DMS114 treated with DMSO at 0.1 percent for 48 hours (cell line): ENCODE results near the gene STARD5.
"Not testable (repeated sequence)": the region's sequence is repeated elsewhere in the genome, so short reads cannot be mapped to it uniquely, and the experiment has no call there.

Experiments
- DNase-seq: peaks from one replicate; lab custom pipeline; 2025; ENCODE audit not compliant: unreplicated experiment; lab: John Stamatoyannopoulos, UW

Gene STARD5

DNA sequence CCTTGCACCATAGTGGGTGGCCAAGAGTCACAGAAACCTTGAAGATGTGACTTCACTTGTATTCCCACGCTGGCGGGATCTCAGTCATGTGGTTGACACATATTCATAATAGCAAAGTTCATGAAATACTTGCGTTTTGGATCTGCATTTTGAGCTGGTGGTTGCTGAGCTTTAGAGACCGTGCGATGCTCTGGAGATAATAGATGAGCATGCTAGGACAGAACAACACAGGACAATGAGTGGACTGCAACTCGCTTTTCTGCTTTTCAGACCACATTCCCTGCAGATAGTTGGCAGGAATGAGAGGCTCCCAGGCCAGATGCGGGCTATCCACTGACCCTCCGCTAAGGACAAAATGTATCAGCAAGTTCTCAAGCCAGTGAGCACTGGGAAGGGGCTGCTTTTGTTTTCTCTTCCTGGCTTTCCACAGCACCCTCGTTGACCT lies 13.8 kb upstream of the STARD5 start:
- DNase-seq = no peak

DNA sequence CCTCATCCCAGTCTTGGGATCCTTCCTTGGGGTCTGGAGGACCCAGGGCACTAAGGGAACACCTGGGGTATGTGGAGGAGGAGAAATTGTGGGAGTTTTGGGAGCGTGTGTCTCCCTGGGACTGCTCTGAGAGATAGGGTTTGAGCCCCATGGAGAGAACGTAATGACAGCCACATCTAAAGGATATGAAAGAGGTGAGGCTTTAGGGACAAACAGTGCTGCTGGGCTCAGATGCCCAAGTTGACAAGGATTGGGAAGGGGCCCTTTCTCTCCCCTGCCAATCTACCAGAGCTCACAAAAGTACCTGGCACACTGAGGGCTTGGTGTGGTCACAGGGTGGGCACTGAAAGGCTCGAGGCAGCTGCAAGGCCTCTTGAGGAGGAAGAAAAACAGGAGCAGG lies 13.3 kb upstream of the STARD5 start:
- DNase-seq = no peak

DNA sequence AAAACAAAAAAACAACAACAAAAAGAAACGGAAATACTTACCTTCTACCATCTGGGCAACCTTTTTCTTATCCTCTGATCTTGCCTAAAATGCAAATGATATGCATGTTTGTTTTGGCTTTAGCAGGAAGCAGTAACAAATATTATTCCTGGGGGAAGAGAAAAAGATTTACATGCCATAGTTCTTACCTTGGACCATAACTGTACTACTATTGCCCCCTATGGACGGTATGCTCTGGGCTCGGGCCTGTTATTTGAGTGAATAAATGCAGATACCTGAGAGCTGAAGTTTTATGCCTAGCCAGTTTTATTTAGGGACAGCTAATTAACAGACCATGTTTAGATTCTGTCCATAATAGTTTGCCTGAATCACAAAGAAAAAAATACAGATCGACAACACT lies 12.6 kb upstream of the STARD5 start:
- no peak for DNase-seq

DNA sequence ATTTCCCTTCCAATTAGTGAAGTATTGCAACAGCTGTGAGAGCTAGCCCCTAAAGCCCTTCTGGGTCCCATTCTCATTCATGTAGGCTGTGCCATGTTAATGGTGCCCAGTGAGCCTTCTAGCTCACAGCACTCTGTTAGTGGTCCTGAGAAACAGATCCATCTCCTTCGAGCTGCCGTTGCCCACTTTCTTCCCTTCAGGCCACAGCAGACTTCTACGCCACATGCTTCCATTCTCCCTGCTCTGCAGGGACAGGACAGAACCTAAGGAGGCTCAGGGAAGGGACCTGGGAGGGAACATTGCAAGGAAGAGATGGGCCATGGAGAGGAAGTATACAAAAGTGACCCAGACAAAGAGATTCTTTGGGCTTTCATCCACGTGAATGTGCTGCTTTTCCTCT lies 11.7 kb upstream of the STARD5 start:
- DNase-seq = no peak

DNA sequence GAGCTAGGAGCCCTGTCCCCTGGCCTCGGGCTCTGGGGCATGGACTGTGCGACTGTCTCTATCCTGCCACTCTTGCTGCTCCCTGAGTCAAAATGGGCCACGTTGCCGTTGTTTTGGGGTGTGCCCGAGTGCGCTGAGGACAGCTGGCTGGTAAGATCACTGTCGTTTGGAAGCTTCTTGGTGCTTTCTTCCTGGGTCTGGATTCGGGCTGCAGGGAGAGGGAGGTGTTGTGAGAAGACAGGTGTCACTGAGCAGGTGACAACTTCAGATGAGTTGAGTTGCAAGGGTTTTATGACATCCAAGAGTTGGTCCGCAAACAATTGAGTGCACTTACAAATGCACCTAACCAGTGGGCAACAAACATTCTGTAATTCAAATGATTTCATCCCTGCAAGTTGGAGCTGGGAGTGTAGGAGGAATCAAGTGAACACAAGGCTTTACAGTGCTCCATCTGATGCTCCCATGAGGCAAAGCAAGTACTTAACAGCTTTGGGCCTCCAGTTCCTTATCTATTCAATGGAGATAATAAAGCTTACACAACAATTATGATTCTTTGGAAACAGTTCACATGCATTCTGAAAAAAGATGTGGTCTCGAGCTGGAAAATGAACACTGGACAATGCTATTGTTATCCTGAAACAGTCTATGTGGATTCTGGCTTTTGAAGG lies 11.0 kb upstream of the STARD5 start:
- DNase-seq = no peak

DNA sequence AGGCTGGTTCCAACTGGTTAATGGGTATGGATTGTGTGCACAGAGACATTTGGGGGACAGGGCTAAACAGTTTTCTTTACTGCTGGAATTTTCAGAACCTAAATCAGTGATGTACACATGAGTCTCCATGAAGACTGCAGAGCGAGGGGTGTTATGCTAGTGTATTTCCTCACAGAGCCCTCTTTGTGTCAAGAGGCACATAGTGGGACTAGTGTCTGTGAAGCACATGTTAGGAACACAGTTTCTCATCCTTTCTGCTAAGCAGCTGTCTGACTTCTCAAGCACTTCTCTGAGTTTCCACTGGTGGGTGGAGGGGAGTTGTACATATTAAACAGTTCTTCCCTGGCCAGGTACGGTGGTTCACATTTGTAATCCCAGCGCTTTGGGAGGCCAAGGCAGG lies 9.4 kb upstream of the STARD5 start:
- no peak for DNase-seq

DNA sequence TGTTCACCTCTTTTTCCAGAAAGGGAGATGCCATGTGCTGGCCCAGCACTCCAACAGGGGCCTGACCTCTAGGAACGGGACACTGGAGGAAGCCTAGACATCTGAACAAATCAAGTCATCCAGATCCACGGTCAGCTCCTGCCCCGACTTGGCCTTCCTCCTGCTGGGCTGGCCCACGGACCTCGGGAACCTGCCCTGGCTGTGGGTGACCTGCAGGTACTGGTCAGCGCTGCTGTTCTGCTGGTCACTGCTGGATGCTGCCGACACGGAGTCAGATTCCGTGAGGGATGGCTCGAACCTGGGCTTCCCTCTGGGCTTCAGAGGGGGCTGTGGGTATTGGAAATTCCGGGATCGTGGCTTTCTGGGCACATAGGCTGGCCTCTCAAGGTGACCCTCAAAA lies 8.4 kb upstream of the STARD5 start:
- DNase-seq = no peak

DNA sequence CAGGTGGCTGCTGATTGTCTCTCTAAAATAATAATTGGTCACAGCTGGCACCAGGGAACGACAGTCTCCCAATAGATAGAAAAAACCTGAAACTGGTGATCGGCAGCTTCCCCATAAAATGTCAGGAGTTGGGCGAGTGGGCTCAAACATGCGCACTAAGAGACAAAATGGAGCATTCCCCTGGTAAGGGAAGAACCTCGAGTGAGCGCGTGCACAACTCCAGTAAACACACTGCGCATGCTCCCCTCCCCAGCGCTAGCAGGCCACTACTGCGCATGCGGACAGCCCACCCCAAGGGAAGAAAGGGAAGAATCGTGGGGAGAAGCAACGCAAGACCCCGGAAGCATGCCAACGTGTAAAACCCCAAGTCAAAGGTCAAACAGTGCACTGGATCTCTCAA lies 7.7 kb upstream of the STARD5 start:
- no peak for DNase-seq

DNA sequence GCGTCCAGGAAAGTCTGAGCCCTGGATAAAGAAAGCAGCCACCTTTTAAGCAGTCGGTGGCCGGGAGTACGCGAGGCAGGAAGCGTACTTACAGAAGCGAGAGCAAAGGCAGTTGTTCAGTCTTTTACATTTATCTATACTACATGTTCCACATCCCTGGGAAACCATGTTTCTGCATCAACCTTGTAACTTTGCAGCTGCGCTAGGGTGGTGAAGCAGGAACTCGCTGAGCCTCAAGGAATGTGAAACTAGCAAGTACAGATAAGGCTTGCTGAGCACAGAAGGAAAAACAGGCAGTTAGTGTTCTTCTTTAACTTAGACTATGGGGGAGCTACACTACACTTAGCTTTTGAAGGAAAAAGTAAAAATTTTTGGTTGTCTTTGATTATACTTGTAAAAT lies 7.2 kb upstream of the STARD5 start:
- not testable (repeated sequence) for DNase-seq

DNA sequence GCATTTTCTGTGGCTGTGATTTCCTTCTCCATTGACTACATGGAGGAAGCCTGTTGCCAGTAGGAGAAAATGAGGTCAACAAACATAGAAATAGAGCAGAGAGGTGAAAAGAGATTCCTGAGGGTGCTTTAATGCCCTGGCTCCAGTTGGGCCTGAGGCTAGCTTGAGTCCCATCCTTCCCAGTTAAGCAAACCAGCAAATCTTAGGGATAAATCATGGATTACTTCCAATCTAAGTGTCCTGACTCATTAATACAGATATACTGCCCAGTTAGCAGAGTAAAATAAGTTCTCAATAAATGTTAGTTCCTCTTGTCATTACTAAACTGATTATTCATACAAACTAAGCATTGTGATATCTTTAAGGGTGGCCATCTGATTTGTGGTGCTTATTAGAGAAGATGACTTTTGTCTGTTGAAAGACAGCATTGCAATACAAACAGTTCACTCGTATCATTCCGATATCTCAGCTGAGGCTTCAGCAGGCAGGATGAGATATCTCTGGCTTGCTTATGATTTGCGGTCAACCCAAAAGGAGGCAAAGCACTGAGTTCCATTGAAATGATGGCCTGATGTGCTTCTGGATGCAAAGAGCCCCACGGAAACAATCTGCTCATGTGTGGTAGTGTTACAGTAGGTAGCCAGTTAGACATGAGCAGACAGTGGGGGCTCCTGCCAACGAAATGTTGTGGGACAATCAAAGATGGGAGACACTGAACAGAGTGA lies 6.6 kb upstream of the STARD5 start:
- DNase-seq = no peak

DNA sequence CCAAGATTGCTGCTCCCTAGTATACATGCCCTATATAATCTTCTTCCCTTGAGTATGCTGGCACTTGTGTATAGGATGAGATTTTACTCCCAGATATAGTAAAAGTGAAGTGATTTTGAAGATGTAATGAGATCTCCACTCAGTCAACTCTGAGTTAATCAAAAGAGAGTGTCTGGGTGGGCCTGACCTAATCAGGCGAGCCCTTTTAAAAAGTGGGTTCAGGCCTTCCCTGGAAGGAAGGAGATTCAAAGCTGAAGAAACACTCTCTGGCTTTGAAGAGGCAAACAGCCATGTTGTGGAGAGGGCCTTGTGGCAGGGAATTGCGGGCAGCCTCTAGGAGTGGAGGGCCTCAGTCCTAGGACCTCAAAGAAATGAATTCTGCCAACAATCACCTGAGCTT lies 5.5 kb upstream of the STARD5 start:
- DNase-seq = no peak

DNA sequence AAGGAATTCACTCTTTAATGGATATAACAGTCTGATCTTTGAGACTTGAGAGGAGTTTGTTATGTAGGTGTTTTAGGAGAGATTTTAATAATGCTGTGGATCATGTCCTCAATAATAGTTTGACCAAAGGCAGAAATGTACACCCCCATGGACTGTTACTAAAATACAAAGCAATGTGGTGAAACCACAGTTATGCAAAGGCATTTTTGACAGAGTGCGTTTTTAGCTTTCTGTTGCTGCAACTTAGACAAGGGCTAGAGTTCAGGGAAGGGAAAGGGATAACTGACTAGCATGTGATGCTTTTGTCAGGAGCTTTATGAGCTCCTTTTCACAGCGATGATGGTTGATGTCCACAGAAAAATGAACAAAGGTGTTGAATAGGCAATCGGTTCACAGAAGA lies 3.6 kb upstream of the STARD5 start:
- DNase-seq = no peak

DNA sequence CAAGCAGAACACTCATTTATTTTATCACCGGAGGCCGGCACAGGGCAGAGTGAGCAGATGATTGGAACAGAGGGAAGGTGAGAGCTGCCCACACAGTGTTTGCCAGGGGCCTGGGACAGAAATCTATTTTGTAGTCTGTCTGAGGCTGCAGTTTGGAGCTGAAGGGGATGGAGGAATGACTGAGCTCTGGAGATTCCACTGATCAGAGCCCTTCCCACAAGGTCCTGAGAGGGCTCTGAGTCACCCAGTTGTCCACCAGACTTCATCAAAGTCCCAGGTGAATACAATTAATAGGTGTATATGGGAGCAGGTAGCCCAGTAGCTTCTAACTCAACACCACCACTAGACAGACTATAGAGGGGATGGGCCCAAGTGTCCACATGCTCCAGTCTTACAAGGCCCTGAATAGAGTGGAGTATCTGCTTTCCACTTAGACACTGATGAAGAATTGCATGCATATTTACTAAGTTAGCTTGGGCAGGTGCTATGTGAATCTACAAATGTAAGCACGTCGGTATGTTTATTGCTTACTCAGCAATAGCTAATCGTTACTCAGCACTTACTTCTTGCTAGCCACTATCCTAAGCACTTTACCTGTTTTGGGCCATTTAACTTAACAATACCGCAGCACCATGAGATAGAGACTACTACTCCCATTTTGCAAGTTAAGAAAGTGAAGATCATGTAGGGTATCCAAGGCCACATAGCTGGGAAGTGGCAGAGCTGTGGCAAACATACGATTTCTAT lies 2.7 kb upstream of the STARD5 start:
- no peak for DNase-seq

DNA sequence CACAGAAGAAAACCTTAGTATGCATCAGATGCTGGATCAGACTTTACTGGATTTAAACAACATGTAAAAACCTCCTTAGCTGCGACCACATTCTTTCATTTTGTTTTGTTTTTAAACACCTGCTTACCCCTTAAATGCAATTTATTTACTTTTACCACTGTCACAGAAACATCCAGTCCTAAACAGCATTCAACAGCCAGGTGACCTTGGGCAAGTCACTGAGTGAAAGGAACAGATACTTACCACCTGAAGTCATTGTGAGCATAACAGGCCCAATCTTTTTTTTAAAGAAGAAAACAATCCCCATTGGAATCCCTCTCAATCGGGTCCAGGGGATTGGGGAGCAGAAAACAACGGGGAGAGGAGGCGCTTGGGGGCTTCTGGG lies 390 bp downstream of the STARD5 start:
- DNase-seq = no peak

DNA sequence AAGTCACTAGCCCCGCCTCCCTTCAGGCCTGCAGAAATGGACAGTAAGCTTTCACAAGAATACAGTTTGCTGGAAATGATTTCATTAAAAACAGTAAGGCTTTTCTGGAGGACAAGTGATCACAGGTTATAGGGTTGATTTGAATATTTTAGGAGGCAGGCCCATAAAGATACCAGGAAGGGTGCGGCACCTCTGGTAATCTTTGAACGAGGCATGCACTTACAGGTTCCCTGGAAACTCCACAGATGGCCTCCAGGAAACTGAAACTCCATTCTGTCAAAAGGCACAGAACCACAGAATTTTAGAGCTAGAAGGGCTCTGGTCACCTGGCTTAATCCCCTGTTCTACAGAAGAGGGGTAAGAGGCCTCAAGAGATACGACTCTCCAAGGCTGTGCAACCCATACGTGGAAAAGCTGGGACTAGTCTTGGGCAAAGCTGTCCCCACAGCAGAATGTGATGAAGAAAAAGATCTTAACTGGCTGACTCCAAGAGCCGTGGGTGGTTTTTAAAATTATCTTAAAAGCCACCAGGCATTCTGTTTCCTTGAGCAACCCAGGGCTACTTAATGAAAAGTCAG lies 1.2 kb downstream of the STARD5 start:
- DNase-seq = no peak

DNA sequence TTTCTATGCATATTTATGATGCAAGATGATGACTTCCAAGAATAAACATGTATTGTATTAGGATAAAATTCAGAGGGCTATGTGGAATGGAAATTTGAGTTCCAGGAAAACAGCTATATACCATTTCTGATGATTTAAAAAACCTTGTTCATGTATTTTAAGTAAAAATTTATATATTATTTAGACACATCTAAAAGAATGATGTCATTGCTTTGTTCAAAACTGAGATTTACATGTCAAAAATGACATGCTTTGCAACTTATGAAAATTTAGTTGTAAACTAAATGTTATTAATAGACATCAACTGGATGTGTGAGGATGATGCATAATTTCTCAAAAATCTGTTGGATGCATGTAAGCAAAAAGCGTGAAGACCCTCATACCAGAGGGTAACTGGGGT lies 2.3 kb downstream of the STARD5 start:
- no peak for DNase-seq

DNA sequence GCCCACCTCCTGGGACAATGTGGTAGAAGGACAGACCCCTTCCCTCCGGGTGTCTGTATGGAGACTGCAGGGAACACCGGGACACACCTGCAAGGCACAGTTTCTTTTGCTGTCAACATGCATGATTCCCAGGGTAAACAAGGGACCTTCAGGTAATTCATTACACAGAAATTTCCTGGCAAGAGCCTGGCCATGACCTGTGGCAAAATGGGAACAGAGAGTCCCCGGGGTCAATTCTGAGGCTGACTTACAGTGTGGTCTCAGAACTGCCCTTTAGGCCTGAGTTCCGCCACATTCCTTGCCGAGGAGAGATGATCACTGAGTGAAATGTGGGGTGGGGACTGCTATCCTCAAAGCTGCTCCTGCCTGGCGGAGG lies 6.3 kb downstream of the STARD5 start:
- no peak for DNase-seq

DNA sequence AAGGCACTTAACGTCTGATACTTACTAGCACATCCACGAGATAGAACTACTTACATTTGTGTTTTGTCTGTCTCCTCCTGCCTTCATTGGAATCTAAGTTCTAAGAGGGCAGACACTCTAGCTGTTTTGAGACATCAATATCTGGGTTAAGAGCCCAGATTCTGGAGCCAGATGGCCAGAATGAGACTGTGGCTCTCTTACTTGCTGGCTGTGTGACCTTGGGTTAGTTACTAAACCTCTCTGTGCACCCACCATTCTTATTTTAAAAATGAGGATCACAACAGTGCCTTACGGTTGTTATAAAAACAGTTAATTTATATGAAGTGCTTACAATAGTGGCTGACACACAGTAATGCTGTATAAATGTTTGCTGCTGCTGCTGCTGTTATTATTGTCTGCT lies 7.7 kb downstream of the STARD5 start:
- no peak for DNase-seq

DNA sequence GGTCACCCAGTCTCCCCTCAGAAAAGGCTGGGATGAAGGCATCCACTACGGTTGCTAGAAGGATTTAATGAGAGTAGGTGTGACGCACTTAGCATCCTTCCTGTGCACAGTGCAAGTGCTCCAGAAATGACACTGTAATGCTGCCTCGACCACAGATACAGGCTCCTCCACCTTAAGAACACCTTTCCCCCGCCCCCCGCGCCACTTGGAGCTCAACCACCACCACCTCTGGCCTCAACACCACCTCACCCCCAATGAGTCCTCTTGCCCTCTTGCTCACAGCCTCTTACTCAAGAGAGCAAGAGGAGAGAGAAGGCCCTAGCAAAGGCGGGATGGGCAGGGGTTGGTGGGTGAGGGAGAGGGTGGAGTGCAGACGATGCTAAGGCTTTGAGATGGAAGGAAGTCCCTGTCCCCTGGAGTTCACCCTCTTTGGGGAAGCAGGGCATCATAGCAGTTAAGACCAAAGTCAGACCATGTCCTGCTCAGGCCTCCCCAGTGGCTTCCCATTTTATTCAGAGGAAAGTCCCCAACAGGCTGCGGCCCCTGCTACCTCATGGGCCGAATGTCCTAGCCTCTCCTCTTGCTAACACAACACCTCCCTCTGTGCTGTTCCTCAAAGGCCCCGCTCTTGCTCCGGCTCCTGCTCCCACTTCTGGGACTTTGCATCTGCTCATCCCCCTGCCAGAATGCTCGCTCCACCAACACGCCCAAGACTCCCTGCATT lies 8.3 kb downstream of the STARD5 start:
- no peak for DNase-seq

DNA sequence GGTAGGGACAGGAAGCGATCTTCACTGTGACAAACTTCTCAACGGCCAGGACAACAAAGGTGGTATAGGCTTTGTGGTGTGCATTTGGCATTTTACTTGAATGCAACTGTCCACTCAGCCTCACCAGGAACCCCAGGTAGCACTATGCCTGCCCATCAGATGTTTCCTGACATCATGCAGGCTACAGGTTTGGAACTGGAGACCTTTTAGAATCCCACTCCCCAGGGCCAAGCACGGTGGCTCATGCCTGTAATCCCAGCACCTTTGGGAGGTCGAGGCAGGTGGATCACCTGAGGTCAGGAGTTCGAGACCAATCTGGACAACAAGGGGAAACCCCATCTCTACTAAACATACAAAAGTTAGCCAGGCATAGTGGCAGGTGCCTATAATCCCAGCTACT lies 9.6 kb downstream of the STARD5 start:
- no peak for DNase-seq

DNA sequence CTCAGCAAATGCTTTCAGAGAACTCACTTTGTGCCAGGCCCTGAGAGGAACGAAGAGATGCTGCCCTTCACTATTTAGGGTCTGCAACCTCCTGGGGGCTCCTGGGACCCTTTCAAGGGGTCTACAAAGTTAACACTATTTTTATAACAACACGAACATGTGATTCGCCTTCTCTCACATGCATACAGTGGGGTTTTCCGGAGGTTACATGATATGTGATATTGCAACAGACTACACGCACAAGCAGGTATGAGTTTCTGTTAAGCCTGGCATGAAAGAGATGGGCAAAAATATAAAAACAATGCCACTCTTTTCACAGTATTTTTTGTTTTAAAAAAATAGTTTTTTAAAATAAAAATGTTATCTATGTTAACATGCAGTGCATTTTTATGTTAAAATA lies 10.3 kb downstream of the STARD5 start:
- DNase-seq = no peak
